SW 1271 (cell line): ENCODE measurements around the gene KRTAP15-1.

ENCODE experiments used
- DNase-seq, 2 experiments: peaks; one replicate each; lab custom pipeline; 2025; lab: John Stamatoyannopoulos, UW

KRTAP15-1 gene

DNA sequence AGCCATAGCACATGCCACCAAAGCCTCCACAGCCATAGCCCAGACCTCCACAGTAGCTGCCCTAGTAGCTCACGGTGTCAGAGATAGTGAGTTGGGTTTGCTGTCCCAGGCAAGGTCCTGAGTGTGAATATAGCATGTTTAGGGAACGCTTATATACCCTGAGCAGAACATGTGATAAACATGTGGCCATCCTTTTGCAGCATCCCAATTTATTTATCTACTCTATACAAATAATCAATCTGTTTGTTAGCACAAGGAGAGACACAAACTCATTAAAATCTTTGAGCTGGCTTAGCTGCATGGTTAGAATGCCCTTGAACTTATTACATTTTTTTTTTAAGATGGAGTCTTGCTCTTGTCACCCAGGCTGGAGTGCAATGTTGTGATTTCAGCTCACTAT lies 47.3 kb downstream of the KRTAP15-1 start, which contains the start of gene KRTAP19-2:
TSS of gene KRTAP19-2 (minus strand) at position 101 of the 400 bp plus-strand sequence. CDS start at position 13, 88 bp downstream.
- DNase-seq = no peak
